ENCODE results near the gene CYB561D2. TPM values are rescaled to one million over a fixed set of nuclear protein-coding genes. Genes with fewer than 3 reads are reported as not detected.

Gene CYB561D2
- total RNA-seq, 1 experiment from 2014 or later, result 16.8 TPM

GRCh38 chr3:50354186-50354764, 3.6 kb downstream of the CYB561D2 start:
- Histone ChIP-seq H3K4ac (ENCODE audit: low read depth, low read length) (no peak overlapping the region), H3K9me3 (ENCODE audit: control insufficient read depth, low read depth, low read length) (no peaks in the 10 kb centered on the region), H4K20me1 (ENCODE audit: control insufficient read depth, insufficient read depth, insufficient read length) (no peaks in the 10 kb centered on the region), H2BK15ac (ENCODE audit: low read depth, low read length) (no peak overlapping the region), H4K8ac (replicated peaks; ENCODE audit: insufficient read length, low read depth, low read length) (no peak overlapping the region), H3T11ph (ENCODE audit: low read length) (no peak overlapping the region), H4K5ac (ENCODE audit: insufficient read length, low read depth, low read length) (no peak overlapping the region), H2AFZ (ENCODE audit: low read length) (no peak overlapping the region), H3K56ac (ENCODE audit: insufficient read length, low read depth, low read length) (no peak overlapping the region), H2BK20ac (ENCODE audit: low read depth, low read length, poor library complexity, severe bottlenecking) (no peak overlapping the region), H2BK120ac (ENCODE audit: low read depth, low read length, poor library complexity, severe bottlenecking) (no peak overlapping the region), H3K79me1 (ENCODE audit: insufficient read depth, low read depth, low read length, poor library complexity, severe bottlenecking) (peaks cover 6% of the 10 kb centered on the region), H3K79me2 (ENCODE audit: insufficient read depth, low read length) (peaks cover 9% of the 10 kb centered on the region; the same call in 1 of the 2 replicates), H3K18ac (ENCODE audit: insufficient read length, low read depth, low read length) (no peak overlapping the region), H3K27ac (ENCODE audit: insufficient read length, low read depth, low read length) (no peak overlapping the region), H3K27me3 (ENCODE audit: insufficient read depth, low read length) (no peaks in the 10 kb centered on the region), H2BK12ac (ENCODE audit: insufficient read length, low read depth, low read length) (no peak overlapping the region), H3K23me2 (ENCODE audit: insufficient read length, low read depth, low read length, poor library complexity, severe bottlenecking) (peaks cover 16% of the 10 kb centered on the region), H3K9ac (ENCODE audit: extremely low read depth, insufficient read length, low read length) (no peak overlapping the region), H3K23ac (ENCODE audit: insufficient read length, low read depth, low read length) (no peak overlapping the region), H2BK5ac (ENCODE audit: insufficient read length, low read length) (no peak overlapping the region), H3K4me2 (ENCODE audit: insufficient read depth, insufficient read length, low read length) (no peak overlapping the region), H3K14ac (ENCODE audit: insufficient read depth, low read length) (no peak overlapping the region), H3K4me1 (ENCODE audit: insufficient read depth, low read length) (peaks cover 4% of the 10 kb centered on the region; the same call in 1 of the 2 replicates), H4K91ac (ENCODE audit: insufficient read length, low read depth, low read length) (no peak overlapping the region), H2AK5ac (ENCODE audit: insufficient read length, low read length) (no peak overlapping the region)
- Mint-ChIP-seq H3K4me3 (peak overlapping the region in 1 of 2 experiments; percentile 15; a peak in 2 of 5 replicates), H3K27me3 (ENCODE audit: low read depth) (no peaks in the 10 kb centered on the region; the same call in 1 of the 2 replicates), H3K36me3 (ENCODE audit: insufficient read depth in 1 of 3, low read depth in 3 of 3) (peaks cover 15 to 28% (median 27%) of the 10 kb centered on the region in 3 experiments), H3K27ac (no peak overlapping the region), H3K4me1 (peaks cover 37 to 38% of the 10 kb centered on the region in 2 experiments), H3K9me3 (no peaks in the 10 kb centered on the region)
- no peak for DNase-seq
- WGBS (ENCODE audit: extremely low coverage, insufficient read length, low lambda C conversion rate), result no CpG with 5 or more reads among the region's 5 CpGs
- no peak for TF ChIP-seq CTCF (conservative IDR thresholded peaks at IDR 0.05)

Data from H9 (cell line).